ENCODE data around the gene SORCS2. TPM values are rescaled to one million over a fixed set of nuclear protein-coding genes. Genes with fewer than 3 reads are reported as not detected.

Gene SORCS2
- total RNA-seq, 4 donors from 2014 or later: 0.07 to 1.2 (median 0.11) TPM

DNA sequence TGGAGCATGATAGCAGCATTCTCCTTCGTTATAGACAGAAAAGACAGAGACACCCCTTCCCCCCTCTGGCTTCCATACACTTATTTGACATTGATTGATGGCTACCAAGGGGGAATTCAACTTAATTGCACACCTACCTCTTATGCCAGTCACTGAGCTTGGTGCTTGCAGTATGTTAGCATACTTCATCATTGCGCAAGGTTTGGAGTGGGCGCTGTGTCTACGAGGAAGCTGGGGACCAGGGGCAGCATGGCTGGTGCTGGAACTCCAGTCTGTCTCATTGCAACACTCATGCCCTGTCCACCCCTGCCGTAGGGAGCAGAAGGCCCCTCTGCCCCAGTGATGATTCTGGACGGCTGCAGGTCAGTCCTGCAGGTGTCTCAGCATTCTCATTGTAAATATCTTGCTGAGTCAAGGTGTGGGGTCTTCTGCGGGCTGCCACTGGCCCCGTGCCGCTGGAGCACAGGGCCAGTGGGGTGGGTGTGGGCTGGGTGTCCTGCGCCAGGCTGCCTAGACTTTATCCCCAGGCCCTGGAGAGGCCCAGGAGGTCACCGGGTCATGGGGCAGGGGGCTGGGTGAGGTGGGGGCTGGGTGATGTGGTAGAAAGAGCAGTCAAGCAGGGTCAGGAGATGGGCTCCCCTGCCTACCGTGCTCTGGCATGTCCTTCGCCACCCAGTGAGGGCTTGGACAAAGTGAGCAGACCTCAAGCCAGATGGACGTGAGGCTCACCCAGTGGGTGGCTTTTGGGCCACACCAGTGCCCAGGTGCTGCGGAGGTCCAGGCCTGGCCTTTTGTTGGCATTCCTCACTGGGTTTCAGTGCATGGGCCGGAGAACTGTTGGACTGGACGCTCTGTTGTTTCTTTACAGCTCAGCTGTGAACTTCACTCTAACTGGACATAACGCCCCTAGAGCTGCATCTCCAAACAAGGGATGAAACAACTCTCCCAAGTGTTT is 156.9 kb downstream of the SORCS2 start:
- no peaks in the 10 kb centered on the region for H3K4me1 ChIP-seq
- intact Hi-C loops (cut with DNase I; ENCODE audit: low total_unique reads) (no loop called here), in situ Hi-C loops (cut with MboI; ENCODE audit: low sequenced_read_pairs in 4 of 4) (no loop called here)
- ATAC-seq: no peak
- no peak for DNase-seq
- TF ChIP-seq, protein P1, sequence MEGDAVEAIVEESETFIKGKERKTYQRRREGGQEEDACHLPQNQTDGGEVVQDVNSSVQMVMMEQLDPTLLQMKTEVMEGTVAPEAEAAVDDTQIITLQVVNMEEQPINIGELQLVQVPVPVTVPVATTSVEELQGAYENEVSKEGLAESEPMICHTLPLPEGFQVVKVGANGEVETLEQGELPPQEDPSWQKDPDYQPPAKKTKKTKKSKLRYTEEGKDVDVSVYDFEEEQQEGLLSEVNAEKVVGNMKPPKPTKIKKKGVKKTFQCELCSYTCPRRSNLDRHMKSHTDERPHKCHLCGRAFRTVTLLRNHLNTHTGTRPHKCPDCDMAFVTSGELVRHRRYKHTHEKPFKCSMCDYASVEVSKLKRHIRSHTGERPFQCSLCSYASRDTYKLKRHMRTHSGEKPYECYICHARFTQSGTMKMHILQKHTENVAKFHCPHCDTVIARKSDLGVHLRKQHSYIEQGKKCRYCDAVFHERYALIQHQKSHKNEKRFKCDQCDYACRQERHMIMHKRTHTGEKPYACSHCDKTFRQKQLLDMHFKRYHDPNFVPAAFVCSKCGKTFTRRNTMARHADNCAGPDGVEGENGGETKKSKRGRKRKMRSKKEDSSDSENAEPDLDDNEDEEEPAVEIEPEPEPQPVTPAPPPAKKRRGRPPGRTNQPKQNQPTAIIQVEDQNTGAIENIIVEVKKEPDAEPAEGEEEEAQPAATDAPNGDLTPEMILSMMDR (IDR thresholded peaks at IDR 0.05 in 4 of 5, conservative IDR thresholded peaks at IDR 0.05 in 1 of 5): no peak
- TF ChIP-seq POLR2A (IDR thresholded peaks at IDR 0.05): no peak
- no peak overlapping the region for H3K4me3 ChIP-seq
- H3K9me3 ChIP-seq: no peaks in the 10 kb centered on the region
- no peaks in the 10 kb centered on the region for H3K36me3 ChIP-seq
- no peak overlapping the region for H3K27ac ChIP-seq
- H3K27me3 ChIP-seq: no peaks in the 10 kb centered on the region

DNA sequence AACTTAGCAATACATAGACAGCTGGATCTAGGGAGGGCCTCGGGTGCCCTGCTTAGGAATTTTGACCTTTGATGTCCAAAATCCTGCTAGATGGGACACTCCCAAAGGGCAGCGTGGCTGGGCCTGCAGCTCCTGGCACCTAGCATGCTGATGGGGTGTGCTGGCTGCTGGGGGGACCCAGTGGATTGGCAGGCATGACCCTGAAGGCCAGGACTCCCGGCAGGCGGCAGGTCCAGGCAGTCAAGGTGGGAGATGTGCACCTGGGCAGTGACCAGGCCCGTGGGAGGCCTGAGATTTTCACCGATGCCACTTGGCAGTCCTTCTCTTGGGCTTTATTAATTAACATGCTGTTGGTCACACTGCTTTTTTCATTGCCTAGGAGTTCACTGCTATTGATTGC is 158.1 kb downstream of the SORCS2 start:
- H3K27me3 ChIP-seq: no peaks in the 10 kb centered on the region
- TF ChIP-seq POLR2A (IDR thresholded peaks at IDR 0.05): no peak
- TF ChIP-seq, protein P1 (IDR thresholded peaks at IDR 0.05 in 4 of 5, conservative IDR thresholded peaks at IDR 0.05 in 1 of 5): no peak
- no peak for DNase-seq
- no peak overlapping the region for H3K27ac ChIP-seq
- H3K36me3 ChIP-seq: no peaks in the 10 kb centered on the region
- H3K9me3 ChIP-seq: no peaks in the 10 kb centered on the region
- intact Hi-C loops (cut with DNase I; ENCODE audit: low total_unique reads) (no loop called here), in situ Hi-C loops (cut with MboI; ENCODE audit: low sequenced_read_pairs in 4 of 4) (no loop called here)
- H3K4me1 ChIP-seq: no peaks in the 10 kb centered on the region
- ATAC-seq: no peak
- no peak overlapping the region for H3K4me3 ChIP-seq

DNA sequence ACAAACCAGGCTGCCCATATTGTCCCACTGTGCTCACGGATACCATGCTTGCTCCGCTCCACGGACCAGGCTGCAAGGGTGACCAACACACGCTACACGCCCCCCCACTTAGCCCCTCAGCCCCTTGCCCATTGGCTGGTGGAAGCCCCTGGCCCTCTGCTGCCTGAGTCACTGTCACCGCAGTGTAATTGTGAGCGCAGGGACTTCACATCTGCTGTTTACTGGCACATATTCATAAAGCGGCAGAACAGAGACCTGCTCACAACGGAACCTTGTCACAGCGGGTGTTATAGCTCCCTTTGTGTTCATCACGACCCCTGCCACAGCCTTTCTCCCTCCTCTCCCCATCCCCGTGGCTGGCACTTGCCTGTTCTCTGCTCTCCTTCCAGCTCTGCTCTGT is 158.7 kb downstream of the SORCS2 start:
- no peak for DNase-seq
- Histone ChIP-seq H3K27me3 (no peaks in the 10 kb centered on the region), H3K27ac (no peak overlapping the region), H3K4me3 (no peak overlapping the region), H3K9me3 (no peaks in the 10 kb centered on the region), H3K4me1 (no peaks in the 10 kb centered on the region), H3K36me3 (no peaks in the 10 kb centered on the region)
- intact Hi-C loops (cut with DNase I; ENCODE audit: low total_unique reads): no loop called here
- no peak for ATAC-seq
- in situ Hi-C loops (cut with MboI; ENCODE audit: low sequenced_read_pairs in 4 of 4): no loop called here
- no peak for TF ChIP-seq POLR2A (IDR thresholded peaks at IDR 0.05)
- TF ChIP-seq, protein P1 (IDR thresholded peaks at IDR 0.05 in 4 of 5, conservative IDR thresholded peaks at IDR 0.05 in 1 of 5): no peak

DNA sequence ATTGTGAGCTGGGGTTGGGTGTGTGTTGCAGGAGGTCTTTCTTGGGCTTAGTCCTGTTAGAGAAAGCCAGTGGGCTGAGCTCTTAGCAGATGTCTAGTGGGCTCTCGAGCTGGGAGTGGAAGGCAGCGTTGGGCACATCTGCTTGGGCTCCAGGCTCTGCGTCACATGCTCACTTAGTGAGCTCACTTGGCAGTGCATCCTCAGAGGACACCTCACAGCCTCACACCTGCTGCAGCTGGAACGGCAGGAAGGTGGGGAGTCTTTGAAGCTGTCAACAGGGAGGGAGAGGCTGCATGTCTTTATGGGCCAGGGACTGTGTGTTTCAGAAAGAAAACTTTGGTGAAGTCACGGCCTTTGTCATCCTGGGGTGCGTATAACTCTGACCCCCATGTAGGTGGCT is 160.1 kb downstream of the SORCS2 start:
- intact Hi-C loops (cut with DNase I; ENCODE audit: low total_unique reads) (no loop called here), in situ Hi-C loops (cut with MboI; ENCODE audit: low sequenced_read_pairs in 4 of 4) (no loop called here)
- Histone ChIP-seq H3K4me3 (no peak overlapping the region), H3K27ac (no peak overlapping the region), H3K27me3 (no peaks in the 10 kb centered on the region), H3K9me3 (no peaks in the 10 kb centered on the region), H3K36me3 (no peaks in the 10 kb centered on the region), H3K4me1 (no peaks in the 10 kb centered on the region)
- no peak for DNase-seq
- no peak for ATAC-seq
- TF ChIP-seq POLR2A (IDR thresholded peaks at IDR 0.05): no peak
- TF ChIP-seq, protein P1 (IDR thresholded peaks at IDR 0.05 in 4 of 5, conservative IDR thresholded peaks at IDR 0.05 in 1 of 5): no peak

Data from gastrocnemius medialis (tissue), 4 donors.